Measurements from ENCODE around the gene PLEKHH3. TPM values are rescaled to one million over a fixed set of nuclear protein-coding genes. Genes with fewer than 3 reads are reported as not detected.
"Not testable (repeated sequence)": the region's sequence is repeated elsewhere in the genome, so short reads cannot be mapped to it uniquely, and the experiment has no call there.

Gene PLEKHH3
- total and polyA plus RNA-seq, 3 donors from 2014 or later, result 42.8 to 67.3 (median 65.8) TPM

GRCh38 chr17:42640121-42640520, 36.7 kb downstream of the PLEKHH3 start:
- TF ChIP-seq POLR2A (IDR thresholded peaks at IDR 0.05) (no peak), CTCF (IDR thresholded peaks at IDR 0.05) (no peak)
- H3K27ac ChIP-seq, result no peak overlapping the region
- intact Hi-C loops (cut with DNase I; ENCODE audit: low total_unique reads), result no loop called here
- H3K36me3 ChIP-seq (ENCODE audit: low read depth, missing control alignments), result no peaks in the 10 kb centered on the region
- H3K4me1 ChIP-seq, result no peaks in the 10 kb centered on the region
- H3K27me3 ChIP-seq, result no peaks in the 10 kb centered on the region
- H3K9me3 ChIP-seq, result no peaks in the 10 kb centered on the region
- H3K4me3 ChIP-seq, result no peak overlapping the region
- DNase-seq, result no peak
- 90 to 92% methylated on average over 4 of the region's 4 CpGs for WGBS, 2 donors

GRCh38 chr17:42639525-42640113, 37.2 kb downstream of the PLEKHH3 start:
- WGBS, 2 donors, result 86 to 93% methylated on average over 6 of the region's 7 CpGs
- Histone ChIP-seq H3K4me1 (no peaks in the 10 kb centered on the region), H3K4me3 (no peak overlapping the region), H3K27me3 (no peaks in the 10 kb centered on the region), H3K9me3 (no peaks in the 10 kb centered on the region), H3K36me3 (ENCODE audit: low read depth, missing control alignments) (no peaks in the 10 kb centered on the region), H3K27ac (no peak overlapping the region)
- intact Hi-C loops (cut with DNase I; ENCODE audit: low total_unique reads), result no loop called here
- no peak for DNase-seq
- TF ChIP-seq CTCF (IDR thresholded peaks at IDR 0.05) (no peak), POLR2A (IDR thresholded peaks at IDR 0.05) (no peak)

- intact Hi-C loops (cut with DNase I; ENCODE audit: low total_unique reads), result no loop called here
- Histone ChIP-seq H3K9me3 (no peaks in the 10 kb centered on the region), H3K27me3 (no peaks in the 10 kb centered on the region), H3K36me3 (ENCODE audit: low read depth, missing control alignments) (no peaks in the 10 kb centered on the region), H3K4me3 (no peak overlapping the region), H3K27ac (no peak overlapping the region), H3K4me1 (no peaks in the 10 kb centered on the region)
- no peak for DNase-seq
- TF ChIP-seq CTCF (IDR thresholded peaks at IDR 0.05), result no peak
- no peak for TF ChIP-seq POLR2A (IDR thresholded peaks at IDR 0.05)
- 80 to 84% methylated on average over 9 of the region's 9 CpGs for WGBS, 2 donors
These were observed 43.8 kb downstream of the PLEKHH3 start for GRCh38 chr17:42632949-42633444.

- Histone ChIP-seq H3K27me3 (no peaks in the 10 kb centered on the region), H3K36me3 (ENCODE audit: low read depth, missing control alignments) (no peaks in the 10 kb centered on the region), H3K4me3 (no peak overlapping the region), H3K4me1 (no peaks in the 10 kb centered on the region), H3K9me3 (no peaks in the 10 kb centered on the region), H3K27ac (peak overlapping the region; percentile 2 to 54)
- no peak for TF ChIP-seq CTCF (IDR thresholded peaks at IDR 0.05)
- no peak for TF ChIP-seq POLR2A (IDR thresholded peaks at IDR 0.05)
- DNase-seq, result no peak
- 54 to 58% methylated on average over 3 of the region's 3 CpGs for WGBS, 2 donors
- intact Hi-C loops (cut with DNase I; ENCODE audit: low total_unique reads), result no loop called here
These were observed 47.3 kb downstream of the PLEKHH3 start for GRCh38 chr17:42629411-42630009.

- WGBS, 2 donors, result 93 to 100% methylated on average over 2 to 6 of the region's 6 CpGs
- DNase-seq; H3K4me1 ChIP-seq; H3K9me3 ChIP-seq; H3K4me3 ChIP-seq; intact Hi-C loops (cut with DNase I; ENCODE audit: low total_unique reads); H3K36me3 ChIP-seq (ENCODE audit: low read depth, missing control alignments); H3K27me3 ChIP-seq: not testable (repeated sequence)
- H3K27ac ChIP-seq, result peak overlapping the region in 1 of 2 donors; percentile 64
These were observed 49.6 kb downstream of the PLEKHH3 start for GRCh38 chr17:42627032-42627764.
